Activated CD4-positive, alpha-beta memory T cell treated with anti-CD3 and anti-CD28 coated beads for 36 hours (primary cell): Measurements from ENCODE around the gene STARD7. TPM values are rescaled to one million over a fixed set of nuclear protein-coding genes. Genes with fewer than 3 reads are reported as not detected.

Experiments
- CTCF ChIA-PET: fragments of 350-600 bp; sonication (Branson Sonifier 250); formaldehyde crosslinking; loops from one replicate; lab custom pipeline; 2021; ENCODE audit warnings: antibody characterized with exemption, inconsistent platforms; lab: Charles Lee
- POLR2A ChIA-PET: fragments of 350-600 bp; sonication (Branson Sonifier 250); formaldehyde crosslinking; loops from one replicate; lab custom pipeline; 2021; ENCODE audit warnings: antibody characterized with exemption; lab: Charles Lee
- DNase-seq: peaks from one replicate; pipeline ENCODE4 v3.0.0-alpha.2; 2020
- H3K27ac Mint-ChIP-seq: one replicate; pipeline ENCODE4 v1.8.0; 2021; ENCODE audit warnings: mixed read lengths
- H3K27me3 Mint-ChIP-seq: one replicate; pipeline ENCODE4 v1.8.0; 2021; ENCODE audit warnings: mixed read lengths
- H3K36me3 Mint-ChIP-seq: one replicate; pipeline ENCODE4 v1.8.0; 2021; ENCODE audit warnings: mixed read lengths
- H3K4me1 Mint-ChIP-seq: one replicate; pipeline ENCODE4 v1.8.0; 2021; ENCODE audit warnings: low read depth, mixed read lengths
- H3K4me3 Mint-ChIP-seq: one replicate; pipeline ENCODE4 v1.8.0; 2021; ENCODE audit warnings: mild to moderate bottlenecking, mixed read lengths
- H3K9me3 Mint-ChIP-seq: one replicate; pipeline ENCODE4 v1.8.0; 2021; ENCODE audit warnings: mixed read lengths
- intact Hi-C: fragments of 100-400 bp; cut with micrococcal nuclease; formaldehyde crosslinking; loops from one replicate; pipeline ENCODE4 v1.15.1; 2023
- total RNA-seq, 2 experiments: library from RNA; stranded (reverse); gene quantifications; one replicate each; pipeline ENCODE4 v1.2.3, GENCODE V29; 2021

The STARD7 gene
- total RNA-seq, 2 experiments from 2014 or later: 173 to 181 TPM

- Mint-ChIP-seq H3K9me3 (no peaks in the 10 kb centered on the region), H3K27ac (peak overlapping the region; percentile 26), H3K27me3 (no peaks in the 10 kb centered on the region), H3K4me1 (peaks cover 40% of the 10 kb centered on the region), H3K4me3 (no peak overlapping the region), H3K36me3 (peaks cover 3% of the 10 kb centered on the region)
- no peak for DNase-seq
- intact Hi-C loops: no loop called here
- ChIA-PET CTCF (no interaction called here), POLR2A (interaction anchor here (1.3 kb wide), 1 partner anchor 39 kb away, joined by 5 read pairs; the partner anchor contains the start of gene STARD7)
These were observed 38.4 kb upstream of the STARD7 start for GRCh38 chr2:96247009-96247408.

DNA sequence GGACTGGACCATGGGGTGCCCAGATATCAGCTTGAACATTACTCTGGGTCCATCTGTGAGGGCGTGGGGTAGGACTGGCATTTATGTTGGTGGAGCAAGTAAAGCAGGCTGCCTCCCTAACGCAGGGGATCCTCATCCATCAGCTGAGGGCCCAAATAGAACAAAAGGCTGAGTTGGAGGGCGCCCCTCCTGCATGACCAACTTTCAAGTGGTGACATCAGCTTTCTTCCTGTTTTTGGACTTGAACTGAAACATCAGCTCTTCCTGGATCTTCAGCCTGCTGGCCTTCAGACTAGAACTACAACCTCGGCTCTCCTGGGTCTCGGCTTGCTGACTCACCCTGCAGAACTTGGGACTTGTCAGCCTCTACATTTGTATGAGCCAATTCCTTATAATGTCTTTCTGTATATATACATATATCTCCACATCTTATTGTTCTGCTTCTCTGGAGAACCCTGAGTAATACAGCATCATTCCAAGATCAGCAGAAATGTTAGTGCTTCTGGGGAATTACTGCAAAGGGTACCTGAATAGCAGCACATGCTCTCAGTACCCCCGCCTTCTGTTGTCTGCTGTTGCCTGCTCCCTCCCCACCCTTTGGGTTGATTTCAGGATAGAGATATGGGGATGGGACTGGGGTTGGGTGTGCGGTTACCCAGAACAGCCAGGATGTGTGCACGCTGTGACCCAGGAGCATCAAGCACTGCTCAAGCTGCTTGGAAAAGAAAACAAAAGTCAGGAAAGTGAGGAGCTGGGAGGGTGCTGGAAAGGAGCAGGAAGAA is 37.2 kb upstream of the STARD7 start:
- intact Hi-C loops: no loop called here
- DNase-seq: peak; percentile 40
- ChIA-PET POLR2A (interaction anchor here (1.3 kb wide), 1 partner anchor 37 kb away, joined by 5 read pairs; the partner anchor contains the start of gene STARD7), CTCF (no interaction called here)
- peaks cover 48% of the 10 kb centered on the region for H3K4me1 Mint-ChIP-seq
- H3K36me3 Mint-ChIP-seq: no peaks in the 10 kb centered on the region
- no peaks in the 10 kb centered on the region for H3K27me3 Mint-ChIP-seq
- no peak overlapping the region for H3K4me3 Mint-ChIP-seq
- no peaks in the 10 kb centered on the region for H3K9me3 Mint-ChIP-seq
- H3K27ac Mint-ChIP-seq: peak overlapping the region; percentile 64

DNA sequence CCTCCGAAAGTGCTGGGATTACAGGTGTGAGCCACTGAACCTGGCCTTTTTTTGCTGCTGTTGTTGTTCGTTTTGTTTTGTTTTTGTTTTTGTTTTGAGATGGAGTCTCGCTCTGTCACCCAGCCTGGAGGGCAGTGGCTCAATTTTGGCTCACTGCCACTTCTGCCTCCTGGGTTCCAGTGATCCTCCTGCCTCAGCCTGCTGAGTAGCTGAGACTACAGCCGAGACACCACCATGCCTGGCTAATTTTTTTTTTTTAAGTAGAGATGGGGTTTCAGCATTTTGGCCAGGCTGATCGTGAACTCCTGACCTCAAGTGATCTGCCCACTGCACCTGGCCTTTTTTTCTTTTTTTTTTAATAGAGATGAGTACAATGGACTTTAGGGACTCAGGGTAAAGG is 35.2 kb upstream of the STARD7 start:
- Mint-ChIP-seq H3K4me3 (no peak overlapping the region), H3K9me3 (no peaks in the 10 kb centered on the region), H3K36me3 (no peaks in the 10 kb centered on the region), H3K4me1 (peaks cover 51% of the 10 kb centered on the region), H3K27ac (no peak overlapping the region), H3K27me3 (no peaks in the 10 kb centered on the region)
- ChIA-PET POLR2A (interaction anchor here (1.7 kb wide), 1 partner anchor 10 kb away, joined by 6 read pairs; no protein-coding TSS in a partner anchor), CTCF (interaction anchor here (2.4 kb wide), 1 partner anchor 221 kb away, joined by 6 read pairs; no protein-coding TSS in a partner anchor)
- no peak for DNase-seq
- intact Hi-C loops: loop anchor here (2.0 kb wide), 2 partner anchors 79 to 97 kb away; no protein-coding TSS in a partner anchor

DNA sequence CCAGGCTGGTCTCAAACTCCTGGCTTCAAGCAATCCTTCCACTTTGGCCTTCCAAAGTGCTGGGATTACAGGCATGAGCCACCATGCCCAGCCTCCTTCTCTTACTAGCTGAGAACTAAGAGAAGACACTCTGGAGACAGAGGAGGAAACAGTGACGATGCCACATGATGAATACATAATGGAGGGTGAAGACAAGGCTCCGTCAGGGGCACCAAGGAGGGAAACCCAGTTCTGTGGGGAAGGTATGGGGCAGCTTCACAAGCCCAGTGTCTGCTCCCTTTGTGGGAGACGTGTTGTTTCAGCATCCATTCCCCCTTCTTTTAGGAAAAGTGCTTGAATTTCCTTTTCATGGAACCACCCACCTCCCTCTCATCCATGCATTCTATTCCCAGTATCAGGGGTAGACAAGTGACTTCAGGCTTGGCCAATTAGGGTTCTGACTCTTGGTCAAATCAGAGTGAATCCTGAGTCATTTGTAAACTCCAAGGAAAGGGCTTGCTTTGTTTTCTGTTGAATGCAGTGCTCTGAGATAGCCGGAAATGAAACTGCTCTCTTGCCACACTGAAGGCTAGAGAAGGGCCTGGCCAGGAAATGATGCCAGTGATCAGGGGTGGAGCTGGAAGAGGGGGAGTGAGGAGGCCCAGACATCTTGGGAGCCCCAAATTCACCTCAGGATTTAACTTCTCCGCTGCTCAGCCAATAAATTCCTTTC is 33.4 kb upstream of the STARD7 start:
- Mint-ChIP-seq H3K9me3 (no peaks in the 10 kb centered on the region), H3K4me1 (peaks cover 47% of the 10 kb centered on the region), H3K4me3 (peak overlapping the region; percentile 28), H3K27ac (peak overlapping the region; percentile 94), H3K36me3 (no peaks in the 10 kb centered on the region), H3K27me3 (no peaks in the 10 kb centered on the region)
- DNase-seq: peak; percentile 86
- ChIA-PET POLR2A (interaction anchor here (0.9 to 4.3 kb wide), 4 partner anchors 12 to 35 kb away, joined by 3 to 24 read pairs (median 4); partner anchors contain the start of gene STARD7), CTCF (interaction anchor here (0.6 to 2.0 kb wide), 4 partner anchors 33 to 103 kb away, joined by 3 to 6 read pairs (median 4); partner anchors contain the start of gene STARD7)
- intact Hi-C loops: loop anchor here (1.0 to 2.0 kb wide), 4 partner anchors 24 to 95 kb away; partner anchors contain the start of genes CIAO1 and STARD7

GRCh38 chr2:96241227-96241626 is 32.6 kb upstream of the STARD7 start:
- Mint-ChIP-seq H3K27me3 (no peaks in the 10 kb centered on the region), H3K4me3 (no peak overlapping the region), H3K36me3 (no peaks in the 10 kb centered on the region), H3K27ac (peak overlapping the region; percentile 94), H3K9me3 (no peaks in the 10 kb centered on the region), H3K4me1 (peaks cover 40% of the 10 kb centered on the region)
- intact Hi-C loops: no loop called here
- ChIA-PET POLR2A (interaction anchor here (0.9 to 4.3 kb wide), 2 partner anchors 11 to 32 kb away, joined by 3 to 24 read pairs; partner anchors contain the start of gene STARD7), CTCF (interaction anchor here (0.6 to 2.0 kb wide), 2 partner anchors 65 to 102 kb away, joined by 3 to 6 read pairs; no protein-coding TSS in a partner anchor)
- DNase-seq: no peak

DNA sequence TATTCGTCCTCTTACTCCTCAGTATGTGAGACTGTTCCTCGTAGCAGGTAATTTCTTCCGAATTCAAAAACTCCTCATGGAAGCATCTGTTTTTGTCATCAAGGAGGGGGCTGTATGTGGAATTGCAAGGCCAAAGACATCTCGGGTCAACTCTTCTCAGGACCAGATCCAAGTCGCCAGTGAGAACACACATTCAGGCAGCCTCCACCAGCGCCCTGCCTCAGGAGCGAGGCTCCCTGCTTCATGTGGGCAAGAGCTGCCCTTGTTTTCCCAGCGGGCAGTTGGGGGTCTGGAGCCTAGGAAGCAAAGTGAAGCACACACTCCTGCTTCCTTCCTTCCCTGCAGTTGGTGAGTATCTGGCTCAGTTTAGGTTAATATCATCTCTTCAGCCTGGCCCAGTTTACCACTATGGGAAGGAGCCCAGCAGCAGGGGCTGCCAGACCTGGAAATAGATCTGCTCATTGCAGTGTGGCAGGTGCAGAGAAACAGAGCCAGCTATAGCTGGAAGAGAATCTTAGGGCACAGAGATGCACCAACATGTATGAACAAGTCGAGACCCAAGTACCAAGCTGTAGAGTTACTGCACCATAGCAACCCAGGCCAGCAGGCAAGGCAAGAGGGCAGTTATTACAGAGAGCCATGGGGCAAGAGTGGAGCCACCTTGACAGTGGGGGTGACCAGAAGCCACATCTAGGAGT is 31.9 kb upstream of the STARD7 start:
- H3K27me3 Mint-ChIP-seq: no peaks in the 10 kb centered on the region
- peaks cover 33% of the 10 kb centered on the region for H3K4me1 Mint-ChIP-seq
- DNase-seq: no peak
- peak overlapping the region; percentile 94 for H3K27ac Mint-ChIP-seq
- intact Hi-C loops: no loop called here
- no peaks in the 10 kb centered on the region for H3K9me3 Mint-ChIP-seq
- POLR2A ChIA-PET: interaction anchor here (0.9 to 4.3 kb wide), 2 partner anchors 12 to 32 kb away, joined by 3 to 24 read pairs; partner anchors contain the start of gene STARD7
- CTCF ChIA-PET: interaction anchor here (2.0 kb wide), 1 partner anchor 101 kb away, joined by 6 read pairs; no protein-coding TSS in a partner anchor
- no peak overlapping the region for H3K4me3 Mint-ChIP-seq
- no peaks in the 10 kb centered on the region for H3K36me3 Mint-ChIP-seq

DNA sequence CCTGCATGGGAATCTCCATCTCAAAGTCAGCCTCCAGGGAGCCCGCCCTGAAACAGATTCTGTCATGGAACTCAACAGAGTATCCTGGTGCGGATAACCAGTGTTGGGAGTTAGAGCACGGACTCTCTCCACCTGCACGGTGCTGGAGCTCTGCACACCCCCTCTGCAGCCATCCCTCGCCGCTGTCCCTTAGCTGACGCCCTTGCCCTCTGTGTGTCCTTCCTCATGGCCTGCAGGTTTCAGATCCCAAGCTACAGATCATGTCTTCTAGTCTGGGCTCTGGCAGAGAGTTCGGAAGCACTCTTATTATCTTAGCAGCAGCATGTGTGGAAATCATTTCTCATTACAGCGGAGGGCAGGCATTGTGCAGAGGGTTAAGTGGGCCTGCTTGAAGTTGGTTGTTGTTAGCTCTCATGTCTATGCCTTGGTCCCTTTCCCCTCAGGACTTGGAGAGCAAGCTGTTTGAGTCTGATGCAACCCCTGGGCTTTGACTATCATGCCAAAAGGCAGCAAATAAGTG is 31.2 kb upstream of the STARD7 start:
- H3K9me3 Mint-ChIP-seq: no peaks in the 10 kb centered on the region
- no peak overlapping the region for H3K4me3 Mint-ChIP-seq
- intact Hi-C loops: no loop called here
- DNase-seq: no peak
- CTCF ChIA-PET: interaction anchor here (1.2 kb wide), 1 partner anchor 26 kb away, joined by 3 read pairs; the partner anchor contains the start of genes CIAO1 and TMEM127
- H3K4me1 Mint-ChIP-seq: peaks cover 28% of the 10 kb centered on the region
- POLR2A ChIA-PET: interaction anchor here (0.6 to 4.3 kb wide), 2 partner anchors 29 to 31 kb away, joined by 3 to 24 read pairs; partner anchors contain the start of gene STARD7
- peak overlapping the region; percentile 51 for H3K27ac Mint-ChIP-seq
- no peaks in the 10 kb centered on the region for H3K36me3 Mint-ChIP-seq
- no peaks in the 10 kb centered on the region for H3K27me3 Mint-ChIP-seq

DNA sequence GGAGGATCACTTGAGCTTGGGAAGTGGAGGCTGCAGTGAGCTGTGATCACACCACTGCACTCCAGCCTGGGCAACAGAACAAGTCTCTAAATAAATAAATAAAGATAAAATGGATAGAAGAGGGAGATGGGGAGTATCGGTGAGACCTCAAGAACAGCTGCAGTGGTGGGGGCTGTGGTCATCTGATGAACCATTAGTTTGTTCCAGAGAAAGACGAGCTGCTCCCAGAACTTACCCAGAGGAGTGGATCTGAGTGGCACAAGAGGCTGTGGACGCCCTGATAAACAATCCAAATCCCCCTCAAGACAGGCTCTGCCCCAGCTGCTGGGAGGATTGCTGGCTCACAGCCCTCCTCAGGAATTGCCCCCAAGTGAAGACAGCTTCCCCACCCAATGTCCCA is 30.5 kb upstream of the STARD7 start:
- ChIA-PET POLR2A (interaction anchor here (4.3 kb wide), 1 partner anchor 30 kb away, joined by 24 read pairs; the partner anchor contains the start of gene STARD7), CTCF (interaction anchor here (1.2 kb wide), 1 partner anchor 27 kb away, joined by 3 read pairs; the partner anchor contains the start of genes CIAO1 and TMEM127)
- intact Hi-C loops: no loop called here
- Mint-ChIP-seq H3K27ac (no peak overlapping the region), H3K27me3 (no peaks in the 10 kb centered on the region), H3K4me3 (no peak overlapping the region), H3K9me3 (no peaks in the 10 kb centered on the region), H3K36me3 (no peaks in the 10 kb centered on the region), H3K4me1 (peaks cover 25% of the 10 kb centered on the region)
- no peak for DNase-seq

- no peak for DNase-seq
- intact Hi-C loops: no loop called here
- no peaks in the 10 kb centered on the region for H3K27me3 Mint-ChIP-seq
- no peaks in the 10 kb centered on the region for H3K36me3 Mint-ChIP-seq
- no peaks in the 10 kb centered on the region for H3K9me3 Mint-ChIP-seq
- POLR2A ChIA-PET: no interaction called here
- CTCF ChIA-PET: interaction anchor here (0.7 kb wide), 1 partner anchor 64 kb away, joined by 4 read pairs; no protein-coding TSS in a partner anchor
- H3K4me1 Mint-ChIP-seq: peaks cover 25% of the 10 kb centered on the region
- no peak overlapping the region for H3K27ac Mint-ChIP-seq
- no peak overlapping the region for H3K4me3 Mint-ChIP-seq
These were observed 29.6 kb upstream of the STARD7 start for GRCh38 chr2:96238266-96238665.

DNA sequence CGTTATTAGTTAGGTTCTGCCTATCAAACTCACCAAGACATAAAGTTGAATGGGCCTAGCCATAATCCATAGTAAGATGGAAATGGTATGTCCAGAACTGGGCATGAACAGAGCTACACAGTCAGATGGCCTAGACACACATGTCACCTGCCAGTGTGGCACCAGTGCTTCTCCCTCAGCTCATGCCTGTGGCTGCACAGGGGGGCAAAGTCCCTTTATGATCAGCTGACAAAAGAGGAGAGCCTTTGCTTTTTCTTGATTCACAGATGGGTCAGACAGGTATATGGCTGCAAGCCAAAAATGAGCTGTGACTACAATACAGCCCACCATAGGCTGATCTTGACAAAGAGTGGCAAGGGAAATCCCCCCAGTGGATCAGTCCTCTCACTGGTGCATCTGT is 28.3 kb upstream of the STARD7 start:
- intact Hi-C loops: no loop called here
- Mint-ChIP-seq H3K9me3 (no peaks in the 10 kb centered on the region), H3K36me3 (no peaks in the 10 kb centered on the region), H3K27ac (no peak overlapping the region), H3K27me3 (no peaks in the 10 kb centered on the region), H3K4me1 (peaks cover 13% of the 10 kb centered on the region), H3K4me3 (no peak overlapping the region)
- ChIA-PET POLR2A (interaction anchor here (0.8 kb wide), 1 partner anchor 27 kb away, joined by 3 read pairs; no protein-coding TSS in a partner anchor), CTCF (interaction anchor here (0.9 to 1.0 kb wide), 2 partner anchors 170 to 244 kb away, joined by 3 to 4 read pairs; no protein-coding TSS in a partner anchor)
- no peak for DNase-seq
